ENCODE results near the gene LRMDA.

LRMDA gene

GRCh38 chr10:76546411-76546810 is 1115.0 kb downstream of the LRMDA start:
- Mint-ChIP-seq H3K9me3 (peaks cover 0 to 7% of the 10 kb centered on the region in 2 donors), H3K27me3 (no peaks in the 10 kb centered on the region), H3K4me1 (ENCODE audit: low read depth in 2 of 2) (no peaks in the 10 kb centered on the region), H3K4me3 (no peak overlapping the region), H3K27ac (no peak overlapping the region), H3K36me3 (ENCODE audit: insufficient read depth) (no peaks in the 10 kb centered on the region)
- DNase-seq (no peak), ATAC-seq (replicated peaks) (no peak)

- Mint-ChIP-seq H3K4me3 (no peak overlapping the region), H3K36me3 (ENCODE audit: insufficient read depth) (no peaks in the 10 kb centered on the region), H3K9me3 (peaks cover 0 to 9% of the 10 kb centered on the region in 2 donors), H3K27me3 (no peaks in the 10 kb centered on the region), H3K27ac (no peak overlapping the region), H3K4me1 (ENCODE audit: low read depth in 2 of 2) (no peaks in the 10 kb centered on the region)
- DNase-seq (peak in 2 of 3 experiments; percentile 6), ATAC-seq (replicated peaks) (no peak)
These were observed 1116.0 kb downstream of the LRMDA start for GRCh38 chr10:76547352-76547972.

GRCh38 chr10:76548716-76549115 is 1117.3 kb downstream of the LRMDA start:
- Mint-ChIP-seq H3K27ac (no peak overlapping the region), H3K4me3 (no peak overlapping the region), H3K9me3 (peaks cover 0 to 5% of the 10 kb centered on the region in 2 donors), H3K27me3 (no peaks in the 10 kb centered on the region), H3K36me3 (ENCODE audit: insufficient read depth) (no peaks in the 10 kb centered on the region), H3K4me1 (ENCODE audit: low read depth in 2 of 2) (no peaks in the 10 kb centered on the region)
- no peak for ATAC-seq (replicated peaks)
- DNase-seq = no peak

GRCh38 chr10:76549171-76549570 is 1117.7 kb downstream of the LRMDA start:
- no peak for DNase-seq
- ATAC-seq (replicated peaks) = no peak
- Mint-ChIP-seq H3K9me3 (peaks cover 0 to 2% of the 10 kb centered on the region in 2 donors), H3K36me3 (ENCODE audit: insufficient read depth) (no peaks in the 10 kb centered on the region), H3K4me1 (ENCODE audit: low read depth in 2 of 2) (no peaks in the 10 kb centered on the region), H3K4me3 (no peak overlapping the region), H3K27ac (no peak overlapping the region), H3K27me3 (no peaks in the 10 kb centered on the region)

- no peaks in the 10 kb centered on the region for H3K4me1 Mint-ChIP-seq (ENCODE audit: low read depth in 2 of 2)
- H3K4me3 Mint-ChIP-seq = no peak overlapping the region
- H3K9me3 Mint-ChIP-seq = peaks cover 0 to 2% of the 10 kb centered on the region in 2 donors
- H3K36me3 Mint-ChIP-seq (ENCODE audit: insufficient read depth) = no peaks in the 10 kb centered on the region
- H3K27me3 Mint-ChIP-seq = no peaks in the 10 kb centered on the region
- ATAC-seq (replicated peaks) = no peak
- DNase-seq = no peak
- no peak overlapping the region for H3K27ac Mint-ChIP-seq
These were observed 1119.4 kb downstream of the LRMDA start for GRCh38 chr10:76550806-76551205.

GRCh38 chr10:76552091-76552873 is 1120.9 kb downstream of the LRMDA start:
- peaks cover 0 to 2% of the 10 kb centered on the region in 2 donors for H3K9me3 Mint-ChIP-seq
- no peak overlapping the region for H3K4me3 Mint-ChIP-seq
- no peak overlapping the region for H3K27ac Mint-ChIP-seq
- H3K4me1 Mint-ChIP-seq (ENCODE audit: low read depth in 2 of 2) = no peaks in the 10 kb centered on the region
- no peaks in the 10 kb centered on the region for H3K36me3 Mint-ChIP-seq (ENCODE audit: insufficient read depth)
- DNase-seq (no peak), ATAC-seq (replicated peaks) (no peak)
- H3K27me3 Mint-ChIP-seq = no peaks in the 10 kb centered on the region

- H3K27ac Mint-ChIP-seq = no peak overlapping the region
- ATAC-seq (replicated peaks) = no peak
- peaks cover 0 to 3% of the 10 kb centered on the region in 2 donors for H3K9me3 Mint-ChIP-seq
- no peak for DNase-seq
- peaks cover 2% of the 10 kb centered on the region for H3K36me3 Mint-ChIP-seq (ENCODE audit: insufficient read depth)
- no peak overlapping the region for H3K4me3 Mint-ChIP-seq
- no peaks in the 10 kb centered on the region for H3K4me1 Mint-ChIP-seq (ENCODE audit: low read depth in 2 of 2)
- H3K27me3 Mint-ChIP-seq = no peaks in the 10 kb centered on the region
These were observed 1122.0 kb downstream of the LRMDA start for GRCh38 chr10:76553263-76554032.

GRCh38 chr10:76554033-76554408 is 1122.6 kb downstream of the LRMDA start:
- no peak overlapping the region for H3K27ac Mint-ChIP-seq
- H3K36me3 Mint-ChIP-seq (ENCODE audit: insufficient read depth) = peaks cover 2% of the 10 kb centered on the region
- H3K27me3 Mint-ChIP-seq = no peaks in the 10 kb centered on the region
- no peaks in the 10 kb centered on the region for H3K4me1 Mint-ChIP-seq (ENCODE audit: low read depth in 2 of 2)
- DNase-seq = no peak
- ATAC-seq (replicated peaks) = no peak
- H3K9me3 Mint-ChIP-seq = peaks cover 0 to 3% of the 10 kb centered on the region in 2 donors
- no peak overlapping the region for H3K4me3 Mint-ChIP-seq

- H3K27me3 Mint-ChIP-seq = no peaks in the 10 kb centered on the region
- peaks cover 2% of the 10 kb centered on the region for H3K36me3 Mint-ChIP-seq (ENCODE audit: insufficient read depth)
- H3K4me1 Mint-ChIP-seq (ENCODE audit: low read depth in 2 of 2) = no peaks in the 10 kb centered on the region
- H3K4me3 Mint-ChIP-seq = no peak overlapping the region
- no peak overlapping the region for H3K27ac Mint-ChIP-seq
- peaks cover 0 to 3% of the 10 kb centered on the region in 2 donors for H3K9me3 Mint-ChIP-seq
- DNase-seq (no peak), ATAC-seq (replicated peaks) (no peak)
These were observed 1123.1 kb downstream of the LRMDA start for GRCh38 chr10:76554478-76554877.

- H3K36me3 Mint-ChIP-seq (ENCODE audit: insufficient read depth) = peaks cover 2% of the 10 kb centered on the region
- ATAC-seq (replicated peaks) = no peak
- H3K4me1 Mint-ChIP-seq (ENCODE audit: low read depth in 2 of 2) = no peaks in the 10 kb centered on the region
- no peak overlapping the region for H3K4me3 Mint-ChIP-seq
- no peak for DNase-seq
- no peak overlapping the region for H3K27ac Mint-ChIP-seq
- H3K9me3 Mint-ChIP-seq = peaks cover 0 to 3% of the 10 kb centered on the region in 2 donors
- no peaks in the 10 kb centered on the region for H3K27me3 Mint-ChIP-seq
These were observed 1123.7 kb downstream of the LRMDA start for GRCh38 chr10:76555067-76555670.

GRCh38 chr10:76557366-76557765 is 1125.9 kb downstream of the LRMDA start:
- no peak overlapping the region for H3K4me3 Mint-ChIP-seq
- H3K27ac Mint-ChIP-seq = no peak overlapping the region
- peaks cover 5 to 8% of the 10 kb centered on the region in 2 donors for H3K9me3 Mint-ChIP-seq
- DNase-seq = no peak
- H3K4me1 Mint-ChIP-seq (ENCODE audit: low read depth in 2 of 2) = no peaks in the 10 kb centered on the region
- H3K27me3 Mint-ChIP-seq = no peaks in the 10 kb centered on the region
- peaks cover 2% of the 10 kb centered on the region for H3K36me3 Mint-ChIP-seq (ENCODE audit: insufficient read depth)
- no peak for ATAC-seq (replicated peaks)

GRCh38 chr10:76558586-76558985 is 1127.2 kb downstream of the LRMDA start:
- Mint-ChIP-seq H3K4me1 (ENCODE audit: low read depth in 2 of 2) (no peaks in the 10 kb centered on the region), H3K27me3 (no peaks in the 10 kb centered on the region), H3K9me3 (peaks cover 5 to 8% of the 10 kb centered on the region in 2 donors), H3K27ac (no peak overlapping the region), H3K36me3 (ENCODE audit: insufficient read depth) (peaks cover 2% of the 10 kb centered on the region), H3K4me3 (no peak overlapping the region)
- ATAC-seq (replicated peaks) = no peak
- no peak for DNase-seq
